ENCODE data around the gene FAM120B.

GRCh38 chr6:170375661-170376060 is 69.1 kb downstream of the FAM120B start:
- TF ChIP-seq CTCF (IDR thresholded peaks at IDR 0.05; ENCODE audit: poor library complexity, severe bottlenecking) (no peak), TAF1 (IDR thresholded peaks at IDR 0.05; ENCODE audit: low read depth) (no peak), EZH2 (IDR thresholded peaks at IDR 0.05; ENCODE audit: borderline replicate concordance, insufficient read depth, low read length, poor library complexity, severe bottlenecking) (no peak), EP300 (conservative IDR thresholded peaks at IDR 0.05; ENCODE audit: poor library complexity, severe bottlenecking) (no peak), POLR2AphosphoS5 (IDR thresholded peaks at IDR 0.05) (no peak), REST (IDR thresholded peaks at IDR 0.05; ENCODE audit: borderline replicate concordance) (no peak), SMC3 (conservative IDR thresholded peaks at IDR 0.05; ENCODE audit: poor library complexity) (no peak)
